Progenitor cell of endocrine pancreas (in vitro differentiated cells): Measurements from ENCODE around the gene CLASP1. TPM values are rescaled to one million over a fixed set of nuclear protein-coding genes. Genes with fewer than 3 reads are reported as not detected.
"Not testable (repeated sequence)": the region's sequence is repeated elsewhere in the genome, so short reads cannot be mapped to it uniquely, and the experiment has no call there.

ENCODE experiments used
- DNase-seq: peaks from one replicate; pipeline ENCODE4 v3.0.0; 2021; ENCODE audit warnings: low spot score; ENCODE audit not compliant: unreplicated experiment
- H3K27ac Mint-ChIP-seq: 2 replicates; pipeline ENCODE4 v1.8.0; 2021; ENCODE audit warnings: mild to moderate bottlenecking, moderate library complexity, mixed read lengths
- H3K27me3 Mint-ChIP-seq: 2 replicates; pipeline ENCODE4 v1.8.0; 2021; ENCODE audit warnings: mixed read lengths
- H3K36me3 Mint-ChIP-seq: 2 replicates; pipeline ENCODE4 v1.8.0; 2022; ENCODE audit warnings: mixed read lengths; ENCODE audit not compliant: insufficient read depth
- H3K4me1 Mint-ChIP-seq: 2 replicates; pipeline ENCODE4 v1.8.0; 2021; ENCODE audit warnings: low read depth, mixed read lengths
- H3K4me3 Mint-ChIP-seq: 2 replicates; pipeline ENCODE4 v1.8.0; 2021; ENCODE audit warnings: low read depth, mild to moderate bottlenecking, moderate library complexity, mixed read lengths
- H3K9me3 Mint-ChIP-seq: 2 replicates; pipeline ENCODE4 v1.8.0; 2021; ENCODE audit warnings: low read depth, mixed read lengths
- total RNA-seq: library from RNA; stranded (reverse); gene quantifications from 2 replicates; pipeline ENCODE4 v1.2.1, GENCODE V29; 2021
- TF ChIP-seq, protein P1 (sequence below): fragments of 200-600 bp; sonication (generic); IDR thresholded peaks from one replicate; pipeline ENCODE4 v1.5.0; 2021; ENCODE audit warnings: antibody characterized with exemption, mild to moderate bottlenecking; ENCODE audit not compliant: unreplicated experiment

CLASP1 gene
- total RNA-seq, 1 donor from 2014 or later: 102 TPM

DNA sequence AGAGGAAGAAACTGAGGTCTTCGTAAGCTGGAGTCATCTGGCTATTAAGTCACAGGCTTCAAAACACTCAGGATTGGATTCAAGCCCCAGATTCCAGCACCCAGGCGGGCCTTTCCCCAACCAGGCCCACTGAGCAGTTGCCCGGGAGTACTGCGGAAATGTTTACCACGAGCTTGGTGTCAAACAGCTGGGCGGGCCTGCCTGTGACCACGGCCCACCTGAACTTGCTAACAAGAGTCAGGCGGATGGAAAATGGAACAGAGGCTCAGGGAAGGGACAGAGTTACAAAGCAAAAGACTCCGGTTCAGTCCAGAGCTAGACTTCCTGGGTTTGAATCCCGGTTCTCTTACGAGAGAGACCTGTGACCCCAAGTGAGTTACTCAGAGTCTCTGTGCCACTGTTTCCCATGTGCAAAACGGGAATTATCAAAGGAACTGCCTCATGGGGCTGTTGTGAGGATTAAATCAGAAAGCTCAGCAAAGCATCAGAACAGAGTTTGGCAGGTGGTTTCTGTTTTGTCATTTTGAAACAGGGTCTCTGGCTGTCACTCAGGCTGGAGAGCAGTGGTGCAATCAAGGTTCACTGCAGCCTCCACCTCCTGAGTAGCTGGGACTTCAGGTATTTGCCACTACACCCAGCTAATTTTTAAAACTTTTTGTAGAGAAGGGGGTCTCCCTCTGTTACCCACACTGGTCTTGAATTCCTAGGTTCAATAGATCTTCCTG, 315.3 kb downstream of the CLASP1 start:
- Mint-ChIP-seq H3K9me3 (no peaks in the 10 kb centered on the region), H3K4me1 (peaks cover 20% of the 10 kb centered on the region), H3K27ac (peak overlapping the region; percentile 81), H3K27me3 (peaks cover 11% of the 10 kb centered on the region), H3K4me3 (no peak overlapping the region), H3K36me3 (peaks cover 3% of the 10 kb centered on the region)
- TF ChIP-seq, protein P1, sequence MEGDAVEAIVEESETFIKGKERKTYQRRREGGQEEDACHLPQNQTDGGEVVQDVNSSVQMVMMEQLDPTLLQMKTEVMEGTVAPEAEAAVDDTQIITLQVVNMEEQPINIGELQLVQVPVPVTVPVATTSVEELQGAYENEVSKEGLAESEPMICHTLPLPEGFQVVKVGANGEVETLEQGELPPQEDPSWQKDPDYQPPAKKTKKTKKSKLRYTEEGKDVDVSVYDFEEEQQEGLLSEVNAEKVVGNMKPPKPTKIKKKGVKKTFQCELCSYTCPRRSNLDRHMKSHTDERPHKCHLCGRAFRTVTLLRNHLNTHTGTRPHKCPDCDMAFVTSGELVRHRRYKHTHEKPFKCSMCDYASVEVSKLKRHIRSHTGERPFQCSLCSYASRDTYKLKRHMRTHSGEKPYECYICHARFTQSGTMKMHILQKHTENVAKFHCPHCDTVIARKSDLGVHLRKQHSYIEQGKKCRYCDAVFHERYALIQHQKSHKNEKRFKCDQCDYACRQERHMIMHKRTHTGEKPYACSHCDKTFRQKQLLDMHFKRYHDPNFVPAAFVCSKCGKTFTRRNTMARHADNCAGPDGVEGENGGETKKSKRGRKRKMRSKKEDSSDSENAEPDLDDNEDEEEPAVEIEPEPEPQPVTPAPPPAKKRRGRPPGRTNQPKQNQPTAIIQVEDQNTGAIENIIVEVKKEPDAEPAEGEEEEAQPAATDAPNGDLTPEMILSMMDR: no peak
- no peak for DNase-seq

DNA sequence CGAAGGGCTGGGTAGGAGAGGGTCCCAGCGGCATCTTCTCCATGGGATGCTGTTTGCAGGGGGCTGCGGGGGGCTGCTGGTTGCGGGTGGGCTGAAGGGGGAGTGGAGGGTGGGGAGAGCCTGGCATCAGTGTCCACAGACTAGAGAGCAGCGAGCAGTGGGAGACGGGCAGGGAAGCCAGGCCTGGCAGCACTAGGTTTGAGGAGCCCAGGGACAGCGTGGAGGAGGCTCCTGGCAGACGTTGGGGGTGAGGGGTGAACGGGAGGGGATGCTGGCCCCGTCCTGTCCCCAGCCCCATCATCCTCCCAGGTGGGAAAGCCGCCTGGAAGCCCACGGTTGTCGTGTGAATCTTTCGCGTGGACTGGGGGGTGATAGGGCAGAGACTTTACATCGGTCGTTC, 316.0 kb downstream of the CLASP1 start:
- no peak for DNase-seq
- no peaks in the 10 kb centered on the region for H3K9me3 Mint-ChIP-seq
- no peak overlapping the region for H3K4me3 Mint-ChIP-seq
- H3K36me3 Mint-ChIP-seq: peaks cover 2% of the 10 kb centered on the region
- TF ChIP-seq, protein P1: no peak
- peaks cover 11% of the 10 kb centered on the region for H3K27me3 Mint-ChIP-seq
- no peak overlapping the region for H3K27ac Mint-ChIP-seq
- H3K4me1 Mint-ChIP-seq: peaks cover 20% of the 10 kb centered on the region

DNA sequence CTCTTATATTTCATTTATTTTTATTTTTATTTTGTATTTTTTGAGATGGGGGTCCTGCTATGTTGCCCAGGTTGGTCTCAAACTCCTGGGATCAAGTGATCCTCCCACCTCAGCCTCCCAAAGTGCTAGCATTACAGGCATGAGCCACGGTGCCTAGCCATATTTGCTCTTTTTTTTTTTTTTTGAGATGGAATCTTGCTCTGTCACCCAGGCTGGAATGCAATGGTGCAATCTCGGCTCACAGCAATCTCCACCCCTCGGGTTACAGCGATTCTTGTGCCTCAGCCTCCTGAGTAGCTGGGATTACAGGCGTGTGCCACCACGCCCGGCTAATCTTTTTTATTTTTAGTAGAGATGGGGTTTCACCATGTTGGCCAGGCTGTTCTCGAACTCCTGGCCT, 317.9 kb downstream of the CLASP1 start:
- not testable (repeated sequence) for H3K4me3 Mint-ChIP-seq, H3K36me3 Mint-ChIP-seq, H3K27ac Mint-ChIP-seq, DNase-seq, H3K9me3 Mint-ChIP-seq
- Mint-ChIP-seq H3K27me3 (peaks cover 11% of the 10 kb centered on the region), H3K4me1 (peaks cover 20% of the 10 kb centered on the region)

DNA sequence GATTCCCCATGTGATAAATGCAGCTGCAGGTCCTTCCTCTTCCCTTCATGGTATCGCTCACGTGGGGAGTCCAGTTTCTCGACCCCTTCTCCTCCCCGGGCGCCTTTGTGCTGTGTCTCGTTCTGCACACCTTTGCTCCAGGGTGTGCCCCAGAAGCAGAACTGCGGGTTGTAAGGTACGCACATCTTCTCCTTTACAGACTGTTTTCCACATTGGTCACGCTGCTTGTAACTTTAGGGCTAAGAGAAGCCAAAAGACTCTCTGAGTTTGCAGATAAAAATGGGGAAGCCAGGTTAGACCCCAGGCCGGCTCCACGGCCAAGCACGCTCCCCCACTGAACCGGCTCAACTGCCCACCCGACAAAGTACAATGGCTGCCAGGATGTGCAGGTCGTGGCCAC, 318.3 kb downstream of the CLASP1 start:
- TF ChIP-seq, protein P1: no peak
- H3K27me3 Mint-ChIP-seq: peaks cover 11% of the 10 kb centered on the region
- H3K4me1 Mint-ChIP-seq: peaks cover 18% of the 10 kb centered on the region
- H3K4me3 Mint-ChIP-seq: no peak overlapping the region
- no peak for DNase-seq
- no peaks in the 10 kb centered on the region for H3K36me3 Mint-ChIP-seq
- no peak overlapping the region for H3K27ac Mint-ChIP-seq
- peaks cover 3% of the 10 kb centered on the region for H3K9me3 Mint-ChIP-seq

DNA sequence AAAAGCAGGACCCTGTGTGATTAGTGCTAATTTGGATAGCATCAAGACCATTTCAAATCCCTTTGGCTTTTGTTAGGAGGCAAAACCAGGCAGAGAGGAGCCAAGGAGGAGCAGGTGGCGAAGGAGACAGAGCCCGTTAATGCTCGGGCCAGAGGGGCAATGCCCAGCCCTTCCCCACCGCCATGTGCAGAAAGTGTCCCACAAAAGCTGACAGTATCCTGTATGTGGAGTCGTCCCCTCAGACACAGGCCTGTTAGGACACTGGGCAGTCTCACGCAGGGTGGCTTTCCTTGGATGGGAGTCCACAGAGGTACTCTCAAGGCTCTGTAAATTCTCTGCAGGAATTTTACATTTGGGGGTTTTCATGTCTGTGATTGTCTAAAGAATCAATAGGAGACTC, 319.5 kb downstream of the CLASP1 start:
- no peak overlapping the region for H3K27ac Mint-ChIP-seq
- H3K27me3 Mint-ChIP-seq: peaks cover 11% of the 10 kb centered on the region
- no peak overlapping the region for H3K4me3 Mint-ChIP-seq
- DNase-seq: no peak
- no peaks in the 10 kb centered on the region for H3K36me3 Mint-ChIP-seq
- TF ChIP-seq, protein P1: no peak
- peaks cover 7% of the 10 kb centered on the region for H3K4me1 Mint-ChIP-seq
- peaks cover 3% of the 10 kb centered on the region for H3K9me3 Mint-ChIP-seq

DNA sequence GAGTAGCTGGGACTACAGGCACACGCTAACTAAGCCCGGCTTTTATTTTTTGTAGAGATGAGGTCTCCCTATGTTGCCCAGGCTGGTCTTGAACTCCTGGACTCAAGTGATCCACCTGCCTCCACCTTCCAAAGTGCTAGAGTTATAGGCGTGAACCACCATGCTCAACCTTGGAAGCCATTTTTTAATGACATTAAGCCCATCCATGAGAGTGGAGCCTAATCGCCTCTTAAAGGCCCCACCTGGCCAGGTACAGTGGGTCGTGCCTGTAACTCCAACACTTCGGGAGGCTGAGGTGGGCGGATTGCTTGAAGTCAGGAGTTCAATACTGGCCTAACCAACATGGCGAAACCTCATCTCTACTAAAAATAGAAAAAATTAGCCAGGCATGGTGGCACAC, 322.6 kb downstream of the CLASP1 start:
- H3K36me3 Mint-ChIP-seq: no peaks in the 10 kb centered on the region
- H3K4me1 Mint-ChIP-seq: no peaks in the 10 kb centered on the region
- TF ChIP-seq, protein P1: no peak
- H3K9me3 Mint-ChIP-seq: peaks cover 3% of the 10 kb centered on the region
- H3K27me3 Mint-ChIP-seq: peaks cover 8% of the 10 kb centered on the region
- H3K27ac Mint-ChIP-seq: no peak overlapping the region
- no peak for DNase-seq
- H3K4me3 Mint-ChIP-seq: no peak overlapping the region
